GM12878 (cell line): ENCODE data around the gene INSRR. TPM values are rescaled to one million over a fixed set of nuclear protein-coding genes. Genes with fewer than 3 reads are reported as not detected.
A peak's percentile ranks its signal among the peaks of the same experiment; 100 is the strongest.

ENCODE experiments used
- ATAC-seq: fragments of 200-7000 bp; cut with Tn5 transposase; 3 replicates; pipeline ENCODE4 v1.9.1; 2020; ENCODE audit warnings: mild to moderate bottlenecking, moderate library complexity
- BruUV-seq: library from RNA; stranded (reverse); fragments of 400-500 nt; replicated peaks from 2 replicates; lab custom pipeline; 2021; lab: Mats Ljungman, UMichigan
- CTCF ChIA-PET: fragments of 300-600 bp; sonication (Branson Sonifier 250); formaldehyde crosslinking; extraction: SDS; loops from one replicate; lab custom pipeline; 2021; ENCODE audit warnings: inconsistent platforms; lab: Yijun Ruan, JAX
- POLR2A ChIA-PET: fragments of 350-600 bp; formaldehyde crosslinking; extraction: SDS; loops from one replicate; lab custom pipeline; 2021; ENCODE audit warnings: inconsistent platforms; lab: Charles Lee
- RAD21 ChIA-PET: fragments of 300-600 bp; sonication (Branson Sonifier 250); formaldehyde crosslinking; loops from one replicate; lab custom pipeline; 2023; ENCODE audit warnings: antibody characterized with exemption; ENCODE audit not compliant: unreplicated experiment; lab: Charles Lee
- SMC1A ChIA-PET: fragments of 300-600 bp; sonication (Branson Sonifier 250); formaldehyde crosslinking; loops from one replicate; lab custom pipeline; 2023; ENCODE audit not compliant: unreplicated experiment, uncharacterized antibody; lab: Charles Lee
- DNase-seq: peaks from one replicate; pipeline ENCODE4 v3.0.0-alpha.2; 2011; ENCODE audit warnings: low read depth, low spot score
- FAIRE-seq: peaks from 3 replicates; lab custom pipeline; 2011; peaks lifted over from hg19 to GRCh38; lab: Jason Lieb, UNC
- H2AFZ ChIP-seq: 2 replicates; pipeline ENCODE4 v1.6.0; 2011; ENCODE audit warnings: low read depth, low read length, control low read depth; ENCODE audit not compliant: control insufficient read depth
- H3K27ac ChIP-seq: 2 replicates; pipeline ENCODE4 v1.5.1; 2011; ENCODE audit warnings: control low read depth; ENCODE audit not compliant: control insufficient read depth, insufficient read depth
- H3K27me3 ChIP-seq, 2 experiments: replicated peaks in 1 of 2; 2 replicates each; pipeline versions ENCODE4 v1.6.0 to v1.6.1; 2011; ENCODE audit warnings: low read length in 1 of 2; ENCODE audit not compliant: control insufficient read depth in 2 of 2, insufficient read depth in 2 of 2
- H3K36me3 ChIP-seq, 2 experiments: 2 replicates each; pipeline ENCODE4 v1.5.1; 2011; ENCODE audit warnings: low read length in 1 of 2; ENCODE audit not compliant: control insufficient read depth in 2 of 2, insufficient read depth in 2 of 2
- H3K4me1 ChIP-seq: 2 replicates; pipeline ENCODE4 v1.6.1; 2011; ENCODE audit warnings: mild to moderate bottlenecking, low read length, moderate library complexity, mixed read lengths; ENCODE audit not compliant: control insufficient read depth, insufficient read depth
- H3K4me2 ChIP-seq: 2 replicates; pipeline ENCODE4 v1.6.0; 2011; ENCODE audit warnings: control low read depth; ENCODE audit not compliant: control insufficient read depth, insufficient read depth
- H3K4me3 ChIP-seq: fragments of 200-600 bp; sonication (generic); 2 replicates; pipeline ENCODE4 v1.5.1; 2016
- H3K79me2 ChIP-seq: 2 replicates; pipeline ENCODE4 v1.6.0; 2011; ENCODE audit warnings: low read length; ENCODE audit not compliant: control insufficient read depth, insufficient read depth
- H3K9ac ChIP-seq: 2 replicates; pipeline ENCODE4 v1.8.0; 2011; ENCODE audit warnings: low read length, control low read depth, mixed read lengths; ENCODE audit not compliant: control insufficient read depth, insufficient read depth
- H3K9me3 ChIP-seq: replicated peaks from 3 replicates; pipeline ENCODE4 v1.5.1; 2011; ENCODE audit warnings: mild to moderate bottlenecking, low read length; ENCODE audit not compliant: control insufficient read depth, insufficient read depth
- H4K20me1 ChIP-seq: 2 replicates; pipeline ENCODE4 v1.6.0; 2011; ENCODE audit not compliant: control insufficient read depth, insufficient read depth
- HSF1 ChIP-seq: fragments of 150-350 bp; IDR thresholded peaks from 2 replicates; pipeline ENCODE4 v1.6.1; 2014; ENCODE audit warnings: mild to moderate bottlenecking, low read depth, low read length
- MYC ChIP-seq: IDR thresholded peaks from 2 replicates; pipeline ENCODE4 v1.6.1; 2011; ENCODE audit warnings: mild to moderate bottlenecking, low read length, moderate library complexity, inconsistent platforms; ENCODE audit not compliant: insufficient read depth, insufficient replicate concordance, insufficient read length, severe bottlenecking
- RUNX3 ChIP-seq: IDR thresholded peaks from 2 replicates; pipeline ENCODE4 v1.6.1; 2012; ENCODE audit warnings: low read length, inconsistent platforms
- WGBS: methylation state at CpG from one replicate; pipeline ENCODE4 v1.1.6; 2016; ENCODE audit warnings: low lambda C conversion rate; ENCODE audit not compliant: insufficient replicate concordance, insufficient coverage; ENCODE audit errors: missing lambda C conversion rate; 5-methylcytosine and 5-hydroxymethylcytosine counted together
- in situ Hi-C: fragments of 300-500 bp; cut with MboI; formaldehyde crosslinking; loops from 9 replicates; pipeline ENCODE4 v1.14.3; 2018; ENCODE audit warnings: mixed read lengths
- intact Hi-C: fragments of 100-400 bp; cut with micrococcal nuclease; formaldehyde crosslinking; loops from one replicate; pipeline ENCODE4 v1.14.2; 2022; ENCODE audit not compliant: unreplicated experiment
- polyA plus RNA-seq, 11 experiments: library from polyadenylated mRNA; depleted of rRNA in 4 of 11; unstranded in 6 of 11; stranded (reverse) in 5 of 11; fragments of >200 nt; fragmentation: Nextera tagmentation in 4 of 11; fragmentation: Illumina TruSeq in 1 of 11; extraction: Ambion mirVana in 4 of 11; extraction: Trizol in 1 of 11; gene quantifications; 1 replicate in 1 of 11; 2 replicates in 10 of 11; pipeline versions ENCODE4 v1.2.1 to v1.2.3, GENCODE V29; 2011 to 2016; ENCODE audit warnings: inconsistent platforms in 2 of 11, missing spikeins in 2 of 11, low read depth in 1 of 11
- total RNA-seq, 4 experiments: library from RNA; depleted of rRNA in 3 of 4; stranded (reverse); fragments of >200 nt in 3 of 4; fragmentation: Illumina TruSeq in 1 of 4; extraction: Trizol in 1 of 4; gene quantifications; 2 replicates each; pipeline versions ENCODE4 v1.2.1 to v1.2.3, GENCODE V29; 2013 to 2021

Gene INSRR
- total and polyA plus RNA-seq, 10 of the 15 experiments (the other 5 are each of a cell fraction or from before 2014, with no cell fraction given): 0.01 TPM; not detected in 9

GRCh38 chr1:156796340-156797097 lies 62.4 kb downstream of the INSRR start:
- peaks cover 17% of the 10 kb centered on the region for H3K4me1 ChIP-seq
- DNase-seq (no peak), ATAC-seq (no peak), FAIRE-seq (no peak)
- no peak overlapping the region for H3K27ac ChIP-seq
- H3K9ac ChIP-seq: no peak overlapping the region
- H3K79me2 ChIP-seq: no peaks in the 10 kb centered on the region
- H3K36me3 ChIP-seq: peaks cover 38 to 52% of the 10 kb centered on the region in 2 experiments
- no peaks in the 10 kb centered on the region for H3K27me3 ChIP-seq
- 28% methylated on average over 8 of the region's 8 CpGs for WGBS
- intact Hi-C loops: loop anchor here (1.0 to 5.0 kb wide), 3 partner anchors 41 to 94 kb away; partner anchors contain the start of gene NTRK1
- H2AFZ ChIP-seq: no peak overlapping the region
- H3K4me3 ChIP-seq: no peak overlapping the region
- ChIA-PET POLR2A (no interaction called here), SMC1A (interaction anchor here (0.9 to 5.7 kb wide), 13 partner anchors 12 to 311 kb away, joined by 3 to 60 read pairs (median 5); partner anchors contain the start of genes INSRR, ISG20L2, METTL25B and NTRK1), RAD21 (interaction anchor here (0.9 to 11.9 kb wide), 8 partner anchors 40 to 107 kb away, joined by 3 to 115 read pairs (median 6); partner anchors contain the start of genes INSRR, ISG20L2, METTL25B and NTRK1), CTCF (interaction anchor here (0.9 to 13.1 kb wide), 18 partner anchors 8 to 120 kb away, joined by 3 to 206 read pairs (median 6); partner anchors contain the start of genes INSRR, ISG20L2, METTL25B and MRPL24)
- no peaks in the 10 kb centered on the region for H4K20me1 ChIP-seq
- TF ChIP-seq HSF1 (no peak), MYC (no peak), RUNX3 (peak; percentile 43; the same call in 1 of the 2 replicates)
- in situ Hi-C loops: no loop called here
- no peaks in the 10 kb centered on the region for H3K9me3 ChIP-seq
- BruUV-seq: no TSS peak
- H3K4me2 ChIP-seq: peak overlapping the region; percentile 38; the same call in 1 of the 2 replicates
